ENCODE results near the gene ZNRF3.

- TF ChIP-seq EZH2 (IDR thresholded peaks at IDR 0.05; ENCODE audit: insufficient read depth, poor library complexity, severe bottlenecking) = no peak
- TF ChIP-seq EZH2phosphoT487 (IDR thresholded peaks at IDR 0.05; ENCODE audit: insufficient read depth, low read depth) = no peak
Observed at GRCh38 chr22:28864878-28865596, 18.3 kb upstream of the ZNRF3 start.
